HG02678 (cell line): ENCODE measurements around the gene ARHGAP33.
"Not testable (repeated sequence)": the region's sequence is repeated elsewhere in the genome, so short reads cannot be mapped to it uniquely, and the experiment has no call there.

ENCODE experiments used
- ATAC-seq: cut with Tn5 transposase; IDR thresholded peaks from one replicate; pipeline ENCODE4 v1.9.1; 2021; ENCODE audit warnings: mild to moderate bottlenecking, moderate library complexity; ENCODE audit not compliant: unreplicated experiment

The ARHGAP33 gene

DNA sequence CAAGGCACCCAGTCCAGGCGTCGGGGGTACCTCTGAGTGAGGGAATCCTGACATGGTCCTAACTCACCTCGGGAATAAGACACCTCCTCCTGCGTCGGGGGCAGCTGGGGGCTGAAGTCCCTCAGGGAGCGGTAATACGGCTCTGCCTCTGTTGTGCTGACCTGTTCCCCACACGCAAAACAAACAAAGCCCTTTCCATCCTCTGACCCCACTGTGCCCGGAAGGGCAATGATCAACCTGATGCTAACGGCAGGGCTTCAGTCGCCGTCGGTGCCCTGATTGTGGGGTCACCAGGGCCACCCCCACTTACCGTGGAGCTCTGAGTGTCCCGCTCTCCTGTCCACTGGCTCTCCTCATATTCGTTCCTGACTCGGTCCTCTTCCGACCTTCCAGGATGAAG is 55.6 kb downstream of the ARHGAP33 start:
- no peak for ATAC-seq

- no peak for ATAC-seq
These were observed 56.7 kb downstream of the ARHGAP33 start for GRCh38 chr19:35832054-35832453.

DNA sequence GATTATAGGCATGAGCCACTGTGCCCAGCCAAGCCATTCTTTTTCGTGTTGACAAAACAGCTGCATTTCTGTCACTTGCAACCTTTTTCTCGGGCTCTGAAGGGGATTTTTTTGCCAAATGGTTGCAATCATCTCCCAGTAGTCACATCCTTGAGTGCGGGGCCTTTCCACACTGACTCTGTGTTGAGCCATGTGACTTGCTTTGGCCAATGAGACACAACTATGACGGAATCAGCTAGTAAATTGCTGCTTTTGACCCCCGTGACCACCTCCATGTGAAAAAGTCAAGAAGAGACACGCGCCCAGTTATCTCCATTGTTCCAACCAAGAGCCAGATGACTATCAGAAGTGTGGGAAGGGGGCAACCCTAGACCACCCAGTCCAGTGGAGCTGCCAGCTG is 58.6 kb downstream of the ARHGAP33 start:
- no peak for ATAC-seq

GRCh38 chr19:35836096-35836495 is 60.7 kb downstream of the ARHGAP33 start:
- not testable (repeated sequence) for ATAC-seq
